ENCODE results near the gene ANXA2. TPM values are rescaled to one million over a fixed set of nuclear protein-coding genes. Genes with fewer than 3 reads are reported as not detected.
"Not testable (repeated sequence)": the region's sequence is repeated elsewhere in the genome, so short reads cannot be mapped to it uniquely, and the experiment has no call there.

ANXA2 gene
- total RNA-seq, 1 experiment from 2014 or later = 6.7 TPM

DNA sequence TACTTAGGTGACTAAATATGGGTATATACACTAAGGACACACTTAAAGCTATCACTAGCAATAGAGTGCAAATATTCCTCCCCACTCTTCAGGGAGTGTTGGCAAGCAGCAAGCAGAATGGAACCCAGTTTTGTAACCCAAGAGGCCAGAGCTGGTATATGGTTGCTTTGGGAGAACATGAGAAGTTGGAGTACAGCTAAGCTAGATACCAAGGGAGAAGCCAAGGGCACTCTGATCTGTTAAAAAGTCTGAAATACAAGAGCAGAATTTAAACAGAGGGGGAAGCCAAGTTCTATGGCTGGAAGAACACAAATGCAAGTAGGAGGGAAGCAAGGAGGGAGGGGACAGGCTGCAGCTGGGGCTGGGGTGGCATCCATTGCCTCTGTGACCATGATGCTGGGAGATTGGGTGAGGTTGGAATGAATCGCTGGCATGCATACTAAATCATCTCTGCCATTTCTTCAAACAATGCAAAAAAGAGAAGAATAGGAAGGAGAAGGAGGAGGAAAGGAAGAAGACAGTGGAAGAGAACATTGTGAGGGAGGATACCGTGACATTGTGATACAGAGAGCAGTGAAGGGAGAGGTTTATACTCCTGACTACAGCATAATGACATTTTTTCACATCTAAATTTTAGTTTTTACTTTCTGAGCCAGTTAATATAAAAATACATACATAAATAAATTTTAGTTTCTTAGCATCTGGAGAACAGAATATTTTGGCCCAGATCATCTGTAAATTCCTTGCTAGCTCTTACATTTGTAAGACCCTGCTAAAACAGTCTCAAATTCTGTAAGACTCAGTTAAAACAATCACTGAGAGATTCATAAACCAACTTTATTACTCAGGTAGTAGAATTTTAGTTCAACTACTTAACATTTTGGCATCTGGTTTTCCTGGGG is 9.0 kb upstream of the ANXA2 start:
- H3K27me3 ChIP-seq (ENCODE audit: low read length) = no peaks in the 10 kb centered on the region
- H3K4me2 ChIP-seq (ENCODE audit: low read depth, low read length, poor library complexity, severe bottlenecking) = no peak overlapping the region
- DNase-seq = no peak
- no peak overlapping the region for H2AFZ ChIP-seq (ENCODE audit: low read length)
- no peaks in the 10 kb centered on the region for H3K9me3 ChIP-seq (ENCODE audit: low read length)
- H3K4me1 ChIP-seq (ENCODE audit: low read length) = peaks cover 7% of the 10 kb centered on the region
- no peak overlapping the region for H3K27ac ChIP-seq (ENCODE audit: low read length)
- no peaks in the 10 kb centered on the region for H4K20me1 ChIP-seq (ENCODE audit: insufficient read depth, low read depth, low read length)
- no peaks in the 10 kb centered on the region for H3K79me2 ChIP-seq (ENCODE audit: low read length)
- H3K9me2 ChIP-seq (replicated peaks; ENCODE audit: insufficient read depth, low read length) = no peaks in the 10 kb centered on the region
- H3K9ac ChIP-seq (ENCODE audit: low read length) = no peak overlapping the region
- H3K4me3 ChIP-seq (ENCODE audit: low read length) = no peak overlapping the region
- H3K36me3 ChIP-seq (ENCODE audit: insufficient read depth, low read length) = no peaks in the 10 kb centered on the region

DNA sequence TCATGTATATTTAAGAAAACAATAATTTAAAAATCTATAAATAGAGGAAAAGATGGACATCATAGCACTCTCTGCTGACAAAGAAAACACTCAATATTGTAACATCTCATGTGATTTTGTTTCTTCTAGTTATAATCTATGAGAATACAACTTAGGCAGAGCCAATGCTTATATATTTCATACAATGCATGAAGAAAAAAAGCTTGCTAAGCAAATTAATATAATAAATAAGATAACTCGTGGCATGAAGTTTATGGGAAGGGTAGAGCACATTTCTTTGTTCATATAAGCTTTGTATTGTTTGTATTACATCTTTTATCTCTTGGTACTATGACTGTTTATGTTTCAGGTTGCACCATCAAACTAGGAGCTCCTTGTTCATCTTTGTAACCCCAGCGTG is 7.6 kb upstream of the ANXA2 start:
- no peak overlapping the region for H3K27ac ChIP-seq (ENCODE audit: low read length)
- DNase-seq = no peak
- no peak overlapping the region for H3K9ac ChIP-seq (ENCODE audit: low read length)
- no peaks in the 10 kb centered on the region for H3K9me2 ChIP-seq (replicated peaks; ENCODE audit: insufficient read depth, low read length)
- no peaks in the 10 kb centered on the region for H3K79me2 ChIP-seq (ENCODE audit: low read length)
- H3K9me3 ChIP-seq (ENCODE audit: low read length) = no peaks in the 10 kb centered on the region
- H3K36me3 ChIP-seq (ENCODE audit: insufficient read depth, low read length) = no peaks in the 10 kb centered on the region
- H3K4me3 ChIP-seq (ENCODE audit: low read length) = no peak overlapping the region
- H2AFZ ChIP-seq (ENCODE audit: low read length) = no peak overlapping the region
- no peaks in the 10 kb centered on the region for H3K27me3 ChIP-seq (ENCODE audit: low read length)
- no peak overlapping the region for H3K4me2 ChIP-seq (ENCODE audit: low read depth, low read length, poor library complexity, severe bottlenecking)
- no peaks in the 10 kb centered on the region for H4K20me1 ChIP-seq (ENCODE audit: insufficient read depth, low read depth, low read length)
- peaks cover 7% of the 10 kb centered on the region for H3K4me1 ChIP-seq (ENCODE audit: low read length)

DNA sequence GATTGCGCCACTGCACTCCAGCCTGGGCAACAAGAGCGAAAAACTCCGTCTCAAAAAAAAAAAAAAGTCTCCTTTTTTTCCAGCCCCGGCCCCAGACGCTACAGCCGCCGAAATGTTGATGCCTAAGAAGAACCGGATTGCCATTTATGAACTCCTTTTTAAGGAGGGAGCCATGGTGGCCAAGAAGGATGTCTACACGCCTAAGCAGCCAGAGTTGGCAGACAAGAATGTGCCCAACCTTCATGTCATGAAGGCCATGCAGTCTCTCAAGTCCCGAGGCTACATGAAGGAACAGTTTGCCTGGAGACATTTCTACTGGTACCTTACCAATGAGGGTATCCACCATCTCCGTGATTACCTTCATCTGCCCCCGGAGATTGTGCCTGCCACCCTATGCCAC is 6.6 kb upstream of the ANXA2 start:
- H4K20me1 ChIP-seq (ENCODE audit: insufficient read depth, low read depth, low read length); H3K9me3 ChIP-seq (ENCODE audit: low read length); H3K4me3 ChIP-seq (ENCODE audit: low read length); H3K9ac ChIP-seq (ENCODE audit: low read length); H3K4me2 ChIP-seq (ENCODE audit: low read depth, low read length, poor library complexity, severe bottlenecking); H3K4me1 ChIP-seq (ENCODE audit: low read length); H3K27ac ChIP-seq (ENCODE audit: low read length); H3K79me2 ChIP-seq (ENCODE audit: low read length); H3K9me2 ChIP-seq (replicated peaks; ENCODE audit: insufficient read depth, low read length); H3K27me3 ChIP-seq (ENCODE audit: low read length); H2AFZ ChIP-seq (ENCODE audit: low read length); H3K36me3 ChIP-seq (ENCODE audit: insufficient read depth, low read length): not testable (repeated sequence)
- DNase-seq = peak; percentile 15

DNA sequence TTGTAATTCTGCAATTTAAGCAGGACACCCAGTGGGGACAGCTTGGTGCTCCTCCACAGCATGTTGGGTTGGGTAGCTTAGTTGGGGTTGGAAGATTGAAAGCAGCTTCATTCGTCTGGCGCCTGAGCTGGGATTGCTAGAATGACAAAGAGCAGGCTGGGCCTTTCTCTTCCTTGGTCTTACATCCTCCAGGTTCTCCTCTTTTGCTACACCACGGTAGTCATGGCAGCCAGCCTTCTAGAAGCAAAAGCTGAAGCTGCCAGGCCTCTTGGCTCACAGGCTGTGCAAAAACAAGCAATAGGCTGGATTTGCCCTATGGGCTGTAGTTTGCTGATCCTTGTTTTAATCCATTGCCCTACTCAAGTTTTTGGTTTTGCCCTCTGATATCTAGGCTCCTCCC is 3.2 kb upstream of the ANXA2 start:
- Histone ChIP-seq H3K4me2 (ENCODE audit: low read depth, low read length, poor library complexity, severe bottlenecking) (no peak overlapping the region), H3K9ac (ENCODE audit: low read length) (no peak overlapping the region), H3K4me1 (ENCODE audit: low read length) (peaks cover 18% of the 10 kb centered on the region), H3K9me3 (ENCODE audit: low read length) (no peaks in the 10 kb centered on the region), H3K27me3 (ENCODE audit: low read length) (no peaks in the 10 kb centered on the region), H3K4me3 (ENCODE audit: low read length) (no peak overlapping the region), H3K27ac (ENCODE audit: low read length) (no peak overlapping the region), H4K20me1 (ENCODE audit: insufficient read depth, low read depth, low read length) (no peaks in the 10 kb centered on the region), H3K9me2 (replicated peaks; ENCODE audit: insufficient read depth, low read length) (no peaks in the 10 kb centered on the region), H2AFZ (ENCODE audit: low read length) (no peak overlapping the region), H3K79me2 (ENCODE audit: low read length) (no peaks in the 10 kb centered on the region), H3K36me3 (ENCODE audit: insufficient read depth, low read length) (no peaks in the 10 kb centered on the region)
- peak; percentile 27 for DNase-seq

DNA sequence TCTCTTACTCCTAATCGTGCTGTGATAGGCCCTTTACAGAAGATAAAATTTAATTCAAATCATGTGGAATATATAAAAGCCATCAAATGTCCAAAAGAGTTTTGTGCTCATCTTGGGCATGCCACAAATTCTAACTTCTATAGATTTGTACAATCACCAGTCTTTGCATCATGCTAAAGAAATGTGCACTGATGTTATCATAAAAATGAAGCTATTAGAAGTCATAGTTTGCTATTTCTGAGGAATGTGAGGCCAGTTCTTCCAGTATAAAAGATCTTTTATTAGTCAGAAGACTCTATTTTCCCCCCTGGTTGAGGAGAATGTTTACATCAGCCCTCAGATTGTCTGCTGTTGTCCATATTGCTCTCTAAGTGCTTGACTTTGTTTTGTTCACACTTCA is 2.1 kb upstream of the ANXA2 start:
- no peak overlapping the region for H3K27ac ChIP-seq (ENCODE audit: low read length)
- no peak overlapping the region for H2AFZ ChIP-seq (ENCODE audit: low read length)
- no peaks in the 10 kb centered on the region for H3K9me3 ChIP-seq (ENCODE audit: low read length)
- H3K9ac ChIP-seq (ENCODE audit: low read length) = no peak overlapping the region
- H3K4me2 ChIP-seq (ENCODE audit: low read depth, low read length, poor library complexity, severe bottlenecking) = no peak overlapping the region
- DNase-seq = no peak
- H3K4me3 ChIP-seq (ENCODE audit: low read length) = no peak overlapping the region
- H3K27me3 ChIP-seq (ENCODE audit: low read length) = no peaks in the 10 kb centered on the region
- H4K20me1 ChIP-seq (ENCODE audit: insufficient read depth, low read depth, low read length) = no peaks in the 10 kb centered on the region
- H3K9me2 ChIP-seq (replicated peaks; ENCODE audit: insufficient read depth, low read length) = no peaks in the 10 kb centered on the region
- no peaks in the 10 kb centered on the region for H3K79me2 ChIP-seq (ENCODE audit: low read length)
- H3K36me3 ChIP-seq (ENCODE audit: insufficient read depth, low read length) = no peaks in the 10 kb centered on the region
- peaks cover 18% of the 10 kb centered on the region for H3K4me1 ChIP-seq (ENCODE audit: low read length)

DNA sequence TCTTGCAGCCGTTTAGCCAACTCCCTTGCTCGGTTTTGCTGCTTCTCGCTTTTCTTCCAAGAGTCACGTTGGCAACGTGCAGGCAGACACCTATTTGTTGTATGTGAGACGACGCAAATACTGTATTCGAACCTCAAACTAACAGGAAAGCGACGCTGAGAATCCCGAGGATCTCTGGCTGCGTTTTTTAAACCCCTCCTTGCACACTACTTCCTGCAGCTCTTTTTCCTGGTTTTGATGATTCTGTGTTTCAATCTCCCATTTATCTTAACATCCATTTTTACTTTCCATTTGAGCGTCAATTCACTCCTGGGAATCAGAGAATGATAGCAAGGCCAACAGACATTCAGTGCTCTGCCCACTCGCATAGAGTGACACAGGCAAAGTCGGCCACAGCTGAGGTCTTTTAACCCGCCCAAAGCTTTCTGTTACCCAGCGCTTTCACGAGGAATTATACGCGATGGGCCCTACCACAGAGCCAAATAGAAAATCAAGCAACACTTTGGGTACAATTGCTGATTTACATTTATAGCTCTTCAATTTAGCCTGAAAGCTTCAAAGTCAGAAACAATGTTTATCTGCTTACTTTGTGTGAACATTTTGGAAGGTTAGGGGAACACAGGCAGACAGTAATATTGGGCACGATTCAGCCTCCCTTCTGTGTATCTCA is 1.6 kb upstream of the ANXA2 start:
- Histone ChIP-seq H3K9ac (ENCODE audit: low read length) (no peak overlapping the region), H3K27ac (ENCODE audit: low read length) (no peak overlapping the region), H3K36me3 (ENCODE audit: insufficient read depth, low read length) (no peaks in the 10 kb centered on the region), H3K9me3 (ENCODE audit: low read length) (no peaks in the 10 kb centered on the region), H3K27me3 (ENCODE audit: low read length) (no peaks in the 10 kb centered on the region), H3K79me2 (ENCODE audit: low read length) (no peaks in the 10 kb centered on the region), H3K4me3 (ENCODE audit: low read length) (no peak overlapping the region), H3K4me1 (ENCODE audit: low read length) (peaks cover 18% of the 10 kb centered on the region), H3K9me2 (replicated peaks; ENCODE audit: insufficient read depth, low read length) (no peaks in the 10 kb centered on the region), H3K4me2 (ENCODE audit: low read depth, low read length, poor library complexity, severe bottlenecking) (no peak overlapping the region), H4K20me1 (ENCODE audit: insufficient read depth, low read depth, low read length) (no peaks in the 10 kb centered on the region), H2AFZ (ENCODE audit: low read length) (no peak overlapping the region)
- peak; percentile 36 for DNase-seq

DNA sequence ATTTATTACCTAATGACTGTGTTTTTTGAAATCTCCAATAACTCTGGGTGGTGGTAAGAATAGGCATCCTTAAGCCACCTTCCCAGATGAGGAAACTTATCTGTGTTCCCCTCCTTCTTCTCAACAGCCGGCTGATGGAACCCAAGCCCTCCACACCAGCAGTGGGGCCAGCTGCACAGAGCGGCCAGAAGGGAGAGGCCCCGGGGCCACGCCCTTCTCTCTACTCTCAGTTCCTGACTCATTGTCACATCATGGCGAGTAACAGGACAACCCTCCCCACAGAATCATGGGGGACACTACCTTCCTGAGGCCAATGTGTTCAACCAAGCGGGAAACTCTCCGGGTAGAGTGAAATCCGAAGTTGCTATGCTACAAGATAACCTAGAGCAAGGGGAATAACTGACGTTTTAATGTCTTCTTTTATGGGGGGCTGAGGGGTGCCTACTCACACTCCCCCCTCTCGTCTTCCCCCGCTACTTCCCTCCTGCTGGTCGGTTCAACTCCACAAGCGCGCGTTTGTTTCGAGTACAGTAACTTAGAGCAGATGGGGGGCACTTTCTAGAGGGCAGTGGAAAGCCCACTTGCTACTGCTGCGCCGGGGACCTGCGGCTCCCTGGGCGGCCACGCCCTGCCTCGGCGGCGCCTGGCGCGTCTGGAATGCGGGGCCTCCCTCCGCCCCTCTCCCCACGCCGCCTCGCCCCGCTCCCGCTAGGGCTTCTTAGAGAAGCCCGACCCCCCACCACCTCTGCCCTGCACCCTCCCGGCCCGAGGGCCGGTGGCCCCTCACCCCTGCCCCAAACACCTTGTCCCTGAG is 621 bp downstream of the ANXA2 start:
- Histone ChIP-seq H3K27me3 (ENCODE audit: low read length) (no peaks in the 10 kb centered on the region), H3K4me3 (ENCODE audit: low read length) (peak overlapping the region; percentile 71), H4K20me1 (ENCODE audit: insufficient read depth, low read depth, low read length) (no peaks in the 10 kb centered on the region), H3K9ac (ENCODE audit: low read length) (peak overlapping the region; percentile 64), H3K36me3 (ENCODE audit: insufficient read depth, low read length) (no peaks in the 10 kb centered on the region), H3K9me3 (ENCODE audit: low read length) (no peaks in the 10 kb centered on the region), H3K4me2 (ENCODE audit: low read depth, low read length, poor library complexity, severe bottlenecking) (peak overlapping the region; percentile 88), H3K27ac (ENCODE audit: low read length) (no peak overlapping the region), H2AFZ (ENCODE audit: low read length) (peak overlapping the region; percentile 87; the same call in 1 of the 2 replicates), H3K4me1 (ENCODE audit: low read length) (peaks cover 18% of the 10 kb centered on the region), H3K9me2 (replicated peaks; ENCODE audit: insufficient read depth, low read length) (no peaks in the 10 kb centered on the region), H3K79me2 (ENCODE audit: low read length) (no peaks in the 10 kb centered on the region)
- peak; percentile 45 for DNase-seq

DNA sequence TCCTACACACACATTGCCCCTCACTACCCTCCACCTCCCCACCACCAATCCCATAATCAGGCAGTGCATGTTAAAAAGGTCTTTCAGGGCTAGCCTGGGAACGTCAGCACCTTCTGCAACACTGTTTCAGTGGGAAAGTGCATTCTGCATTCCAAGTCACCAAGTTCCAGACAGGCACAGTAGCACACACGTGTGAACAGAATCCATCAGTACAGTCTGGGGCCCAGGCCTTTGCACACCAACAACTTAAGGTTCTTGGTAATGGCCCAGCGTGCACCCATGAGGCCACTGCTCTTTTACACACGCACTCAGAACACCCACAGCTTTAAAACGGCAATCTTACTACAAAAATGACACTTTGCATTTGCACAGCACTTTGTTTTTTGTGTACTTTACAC is 1.2 kb downstream of the ANXA2 start:
- Histone ChIP-seq H3K27ac (ENCODE audit: low read length) (no peak overlapping the region), H2AFZ (ENCODE audit: low read length) (no peak overlapping the region), H3K4me1 (ENCODE audit: low read length) (peaks cover 18% of the 10 kb centered on the region), H3K36me3 (ENCODE audit: insufficient read depth, low read length) (no peaks in the 10 kb centered on the region), H3K79me2 (ENCODE audit: low read length) (no peaks in the 10 kb centered on the region), H3K9me3 (ENCODE audit: low read length) (no peaks in the 10 kb centered on the region), H3K27me3 (ENCODE audit: low read length) (no peaks in the 10 kb centered on the region), H3K9me2 (replicated peaks; ENCODE audit: insufficient read depth, low read length) (no peaks in the 10 kb centered on the region), H3K4me2 (ENCODE audit: low read depth, low read length, poor library complexity, severe bottlenecking) (peak overlapping the region; percentile 88), H3K4me3 (ENCODE audit: low read length) (peak overlapping the region; percentile 71; the same call in 1 of the 2 replicates), H3K9ac (ENCODE audit: low read length) (no peak overlapping the region), H4K20me1 (ENCODE audit: insufficient read depth, low read depth, low read length) (no peaks in the 10 kb centered on the region)
- DNase-seq = no peak

All from Karpas-422 (cell line).